OCI-LY7 (cell line): ENCODE measurements around the gene THAP7. TPM values are rescaled to one million over a fixed set of nuclear protein-coding genes. Genes with fewer than 3 reads are reported as not detected.

Experiments
- BruUV-seq: library from RNA; stranded (reverse); fragments of 400-500 nt; replicated peaks from 2 replicates; lab custom pipeline; 2021; lab: Mats Ljungman, UMichigan
- CTCF ChIA-PET: fragments of 300-600 bp; sonication (Branson Sonifier 250); formaldehyde crosslinking; loops from one replicate; lab custom pipeline; 2022; ENCODE audit warnings: antibody characterized with exemption; ENCODE audit not compliant: unreplicated experiment; lab: Charles Lee
- POLR2A ChIA-PET: fragments of 300-600 bp; sonication (Branson Sonifier 250); formaldehyde crosslinking; loops from one replicate; lab custom pipeline; 2022; ENCODE audit warnings: antibody characterized with exemption; lab: Charles Lee
- DNase-seq: peaks from one replicate; pipeline ENCODE4 v3.0.0-alpha.2; 2015; ENCODE audit warnings: low spot score
- H2AFZ ChIP-seq: fragments of 200-600 bp; sonication (generic), shearing (Covaris generic); 2 replicates; pipeline ENCODE4 v1.6.1; 2014; ENCODE audit warnings: mild to moderate bottlenecking, antibody characterized with exemption, low read length, moderate library complexity
- H3K27ac ChIP-seq: fragments of 200-600 bp; sonication (generic); 2 replicates; pipeline ENCODE4 v1.5.1; 2014; ENCODE audit warnings: mixed run types, low read depth, mild to moderate bottlenecking, moderate library complexity, low read length, inconsistent platforms; ENCODE audit not compliant: poor library complexity, severe bottlenecking
- H3K36me3 ChIP-seq: fragments of 200-600 bp; sonication (generic); 2 replicates; pipeline ENCODE4 v1.6.1; 2014; ENCODE audit warnings: mild to moderate bottlenecking, antibody characterized with exemption, low read length, moderate library complexity, mixed read lengths; ENCODE audit not compliant: insufficient read depth
- H3K4me1 ChIP-seq: fragments of 200-600 bp; sonication (generic); 2 replicates; pipeline ENCODE4 v1.5.1; 2014; ENCODE audit warnings: mild to moderate bottlenecking, low read length; ENCODE audit not compliant: insufficient read depth, poor library complexity, severe bottlenecking
- H3K4me2 ChIP-seq: fragments of 200-600 bp; sonication (generic); 2 replicates; pipeline ENCODE4 v1.6.1; 2014; ENCODE audit warnings: mild to moderate bottlenecking, low read length
- H3K4me3 ChIP-seq: fragments of 200-600 bp; sonication (generic); 2 replicates; pipeline ENCODE4 v1.5.1; 2014; ENCODE audit warnings: mild to moderate bottlenecking, low read depth, low read length; ENCODE audit not compliant: poor library complexity, severe bottlenecking
- H3K79me2 ChIP-seq: fragments of 200-600 bp; sonication (generic); 2 replicates; pipeline ENCODE4 v1.6.1; 2016; ENCODE audit warnings: low read depth, mild to moderate bottlenecking, low read length, moderate library complexity, mixed read lengths; ENCODE audit not compliant: insufficient read depth
- H3K9me2 ChIP-seq: fragments of 200-600 bp; sonication (generic); 2 replicates; pipeline ENCODE4 v1.6.1; 2016; ENCODE audit warnings: mild to moderate bottlenecking, low read length, mixed read lengths; ENCODE audit not compliant: insufficient read depth
- H3K9me3 ChIP-seq: fragments of 200-600 bp; sonication (generic); 2 replicates; pipeline ENCODE4 v1.6.1; 2014; ENCODE audit warnings: mild to moderate bottlenecking, mixed run types, low read length, mixed read lengths
- H4K20me1 ChIP-seq: fragments of 200-600 bp; sonication (generic); 2 replicates; pipeline ENCODE4 v1.6.1; 2014; ENCODE audit warnings: mild to moderate bottlenecking, antibody characterized with exemption, low read length, moderate library complexity, mixed read lengths; ENCODE audit not compliant: insufficient read depth
- EZH2phosphoT487 ChIP-seq: fragments of 200-600 bp; sonication (generic); IDR thresholded peaks from 2 replicates; pipeline ENCODE4 v1.6.1; 2018; ENCODE audit warnings: low read depth, borderline replicate concordance, mild to moderate bottlenecking, mixed run types, antibody characterized with exemption, low read length, moderate library complexity, mixed read lengths
- intact Hi-C: fragments of 100-400 bp; cut with micrococcal nuclease; formaldehyde crosslinking; loops from one replicate; pipeline ENCODE4 v1.10.0; 2022; ENCODE audit not compliant: unreplicated experiment
- total RNA-seq, 2 experiments: library from RNA; depleted of rRNA in 1 of 2; stranded (reverse); fragments of >200 nt in 1 of 2; shearing (Covaris generic) in 1 of 2; gene quantifications; 2 replicates each; pipeline ENCODE4 v1.2.3, GENCODE V29; 2014 to 2022
- TF ChIP-seq, protein P1 (sequence below): fragments of 200-600 bp; sonication (generic); conservative IDR thresholded peaks from 2 replicates; pipeline ENCODE4 v1.5.1; 2014; ENCODE audit warnings: mild to moderate bottlenecking, antibody characterized with exemption, low read length, moderate library complexity, mixed read lengths

Gene THAP7
- total RNA-seq, 2 experiments from 2014 or later: 36.3 to 73.0 TPM

DNA sequence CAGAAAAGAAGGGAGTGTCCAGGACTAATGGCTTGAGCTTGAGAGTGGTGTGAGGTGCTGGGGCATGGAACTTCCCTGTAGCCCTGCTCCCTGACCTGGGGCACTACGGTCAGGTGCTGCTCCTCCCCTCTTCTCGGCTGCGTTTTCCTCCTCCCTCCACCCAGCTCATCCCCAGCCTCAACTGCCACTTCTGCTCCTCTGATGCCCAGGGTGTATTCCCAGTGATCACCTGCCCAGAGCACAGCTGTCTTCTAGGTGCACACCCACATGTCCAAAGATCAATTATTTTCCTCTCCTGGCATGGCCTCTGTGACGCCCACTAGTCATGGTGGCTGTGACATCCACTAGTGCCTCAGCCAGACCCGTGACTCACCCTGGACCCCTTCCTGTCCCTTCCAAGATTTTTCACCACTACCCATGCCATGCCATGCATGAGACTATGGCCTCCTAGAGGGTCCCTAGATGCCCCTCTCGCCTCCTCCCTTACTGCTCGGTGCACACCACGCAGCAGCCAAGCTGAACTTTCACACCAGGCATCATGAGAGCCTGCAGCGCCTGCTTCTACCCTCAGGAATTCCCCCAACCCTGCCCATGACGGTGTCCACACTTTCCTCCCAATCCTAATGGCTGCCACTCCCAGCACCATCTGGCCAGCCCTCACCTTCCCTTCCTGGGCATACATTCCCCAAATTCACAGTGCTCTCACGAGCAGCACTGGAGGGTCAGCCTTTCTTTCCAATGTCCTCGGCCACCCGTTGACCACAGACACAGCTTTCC is 14.9 kb upstream of the THAP7 start:
- no peak for TF ChIP-seq EZH2phosphoT487
- TF ChIP-seq, protein P1, sequence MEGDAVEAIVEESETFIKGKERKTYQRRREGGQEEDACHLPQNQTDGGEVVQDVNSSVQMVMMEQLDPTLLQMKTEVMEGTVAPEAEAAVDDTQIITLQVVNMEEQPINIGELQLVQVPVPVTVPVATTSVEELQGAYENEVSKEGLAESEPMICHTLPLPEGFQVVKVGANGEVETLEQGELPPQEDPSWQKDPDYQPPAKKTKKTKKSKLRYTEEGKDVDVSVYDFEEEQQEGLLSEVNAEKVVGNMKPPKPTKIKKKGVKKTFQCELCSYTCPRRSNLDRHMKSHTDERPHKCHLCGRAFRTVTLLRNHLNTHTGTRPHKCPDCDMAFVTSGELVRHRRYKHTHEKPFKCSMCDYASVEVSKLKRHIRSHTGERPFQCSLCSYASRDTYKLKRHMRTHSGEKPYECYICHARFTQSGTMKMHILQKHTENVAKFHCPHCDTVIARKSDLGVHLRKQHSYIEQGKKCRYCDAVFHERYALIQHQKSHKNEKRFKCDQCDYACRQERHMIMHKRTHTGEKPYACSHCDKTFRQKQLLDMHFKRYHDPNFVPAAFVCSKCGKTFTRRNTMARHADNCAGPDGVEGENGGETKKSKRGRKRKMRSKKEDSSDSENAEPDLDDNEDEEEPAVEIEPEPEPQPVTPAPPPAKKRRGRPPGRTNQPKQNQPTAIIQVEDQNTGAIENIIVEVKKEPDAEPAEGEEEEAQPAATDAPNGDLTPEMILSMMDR: no peak
- no peaks in the 10 kb centered on the region for H3K9me2 ChIP-seq
- H3K36me3 ChIP-seq: no peaks in the 10 kb centered on the region
- no peak overlapping the region for H3K27ac ChIP-seq
- intact Hi-C loops: no loop called here
- no TSS peak for BruUV-seq
- DNase-seq: no peak
- H3K4me3 ChIP-seq: no peak overlapping the region
- H3K9me3 ChIP-seq: no peaks in the 10 kb centered on the region
- H3K79me2 ChIP-seq: no peaks in the 10 kb centered on the region
- no peak overlapping the region for H3K4me2 ChIP-seq
- H3K4me1 ChIP-seq: peaks cover 15% of the 10 kb centered on the region
- ChIA-PET POLR2A (interaction anchor here (0.7 kb wide), 1 partner anchor 35 kb away, joined by 5 read pairs; no protein-coding TSS in a partner anchor), CTCF (no interaction called here)
- H2AFZ ChIP-seq: no peak overlapping the region
- no peaks in the 10 kb centered on the region for H4K20me1 ChIP-seq

DNA sequence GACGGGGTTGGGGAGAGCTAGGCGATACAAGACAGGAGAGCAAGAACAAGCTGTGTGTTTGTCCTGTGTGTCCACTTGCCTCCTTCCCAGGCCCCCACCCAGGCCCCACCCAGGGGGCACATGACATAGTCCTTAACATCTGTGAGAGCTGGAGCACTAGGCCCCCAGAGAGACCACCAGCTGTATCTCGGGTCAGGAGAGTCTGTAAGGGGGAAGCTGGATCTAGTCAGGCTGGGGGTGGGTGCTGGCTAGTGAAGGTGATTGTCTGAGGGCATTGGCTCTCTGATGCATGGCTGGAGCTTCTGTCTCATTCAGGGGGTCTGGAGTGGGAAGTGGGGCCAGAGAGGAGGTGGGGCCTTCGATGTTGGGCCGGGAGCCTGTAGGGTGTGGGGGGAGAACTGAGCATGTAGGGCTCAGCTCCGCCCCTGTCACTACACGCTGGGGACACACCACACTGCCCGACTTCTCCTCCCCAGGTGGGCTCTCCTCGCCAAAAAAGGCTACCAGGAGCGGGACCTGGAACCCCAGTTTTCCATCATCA is 13.6 kb upstream of the THAP7 start:
- ChIA-PET CTCF (interaction anchor here (0.6 kb wide), 1 partner anchor 40 kb away, joined by 3 read pairs; no protein-coding TSS in a partner anchor), POLR2A (interaction anchor here (0.9 kb wide), 1 partner anchor 11 kb away, joined by 3 read pairs; no protein-coding TSS in a partner anchor)
- Histone ChIP-seq H3K36me3 (no peaks in the 10 kb centered on the region), H2AFZ (no peak overlapping the region), H3K9me2 (no peaks in the 10 kb centered on the region), H3K4me1 (peaks cover 15% of the 10 kb centered on the region), H3K9me3 (no peaks in the 10 kb centered on the region), H3K79me2 (no peaks in the 10 kb centered on the region), H3K4me2 (no peak overlapping the region), H3K27ac (no peak overlapping the region), H4K20me1 (no peaks in the 10 kb centered on the region), H3K4me3 (no peak overlapping the region)
- intact Hi-C loops: no loop called here
- no peak for TF ChIP-seq EZH2phosphoT487
- TF ChIP-seq, protein P1: no peak
- no peak for DNase-seq
- BruUV-seq: no TSS peak
